Left lung (tissue), 10 donors: ENCODE data around the gene WNT5A. TPM values are rescaled to one million over a fixed set of nuclear protein-coding genes. Genes with fewer than 3 reads are reported as not detected.

Experiments used
- ATAC-seq: fragments of 200-7000 bp; cut with Tn5 transposase; one replicate; pipeline ENCODE4 v1.9.1; 2020; ENCODE audit warnings: moderate library complexity
- DNase-seq, 4 donors: peaks; one replicate each; pipeline ENCODE4 v3.0.0-alpha.2; 2013 to 2020
- H3K27ac ChIP-seq, 2 donors: fragments of 200-600 bp; sonication (generic) in 1 of 2; one replicate each; pipeline versions ENCODE4 v1.5.0 to v1.8.0; 2020 to 2021
- H3K27me3 ChIP-seq, 2 donors: fragments of 200-600 bp; sonication (generic) in 1 of 2; one replicate each; pipeline versions ENCODE4 v1.5.0 to v1.8.0; 2020 to 2021
- H3K36me3 ChIP-seq, 2 donors: fragments of 200-600 bp; sonication (generic) in 1 of 2; one replicate each; pipeline versions ENCODE4 v1.5.0 to v1.8.0; 2020 to 2021
- H3K4me1 ChIP-seq, 2 donors: fragments of 200-600 bp; one replicate each; pipeline ENCODE4 v1.8.0; 2021
- H3K4me3 ChIP-seq, 2 donors: fragments of 200-600 bp; sonication (generic) in 1 of 2; one replicate each; pipeline versions ENCODE4 v1.5.0 to v1.8.0; 2020 to 2021; ENCODE audit warnings: mild to moderate bottlenecking in 1 of 2
- H3K9me3 ChIP-seq, 2 donors: fragments of 200-600 bp; sonication (generic) in 1 of 2; one replicate each; pipeline versions ENCODE4 v1.5.0 to v1.8.0; 2020 to 2021
- CTCF ChIP-seq, 2 donors: fragments of 200-600 bp; sonication (generic) in 1 of 2; IDR thresholded peaks; one replicate each; pipeline versions ENCODE4 v1.5.0 to v1.8.0; 2021; ENCODE audit warnings: antibody characterized with exemption in 2 of 2
- intact Hi-C, 2 donors: fragments of 100-400 bp; cut with DNase I; formaldehyde crosslinking; loops; one replicate each; pipeline versions ENCODE4 v1.11.2 to v1.14.2; 2022
- polyA plus RNA-seq, 6 donors: library from polyadenylated mRNA; unstranded; fragments of 120-200 nt; gene quantifications; one replicate each; pipeline ENCODE4 v1.2.1, GENCODE V29; 2013; ENCODE audit not compliant: insufficient read length in 6 of 6
- total RNA-seq, 2 donors: library from RNA; stranded (reverse); fragmentation: NEBNext Ultra II Directional; extraction: Animal tissue kit (Norgen Biotek cat#: 25700); gene quantifications; one replicate each; pipeline ENCODE4 v1.2.1, GENCODE V29; 2021
- donor health status: DM: no; HTN: yes; CAD: no.
- donor health status: DM: no; HTN: no; CAD: no.

The WNT5A gene
- total and polyA plus RNA-seq, 8 donors: 11.1 to 27.0 (median 19.2) TPM

- DNase-seq (peak in 1 of 4 donors; percentile 78), ATAC-seq (no peak)
- Histone ChIP-seq H3K27ac (no peak overlapping the region), H3K4me3 (no peak overlapping the region), H3K27me3 (no peaks in the 10 kb centered on the region), H3K36me3 (peaks cover 0 to 4% of the 10 kb centered on the region in 2 donors), H3K9me3 (no peaks in the 10 kb centered on the region), H3K4me1 (no peaks in the 10 kb centered on the region)
- intact Hi-C loops: no loop called here
- TF ChIP-seq CTCF (IDR thresholded peaks at IDR 0.05): no peak
Observed at GRCh38 chr3:55469957-55470526, 17.1 kb downstream of the WNT5A start.

GRCh38 chr3:55468251-55468650 lies 18.9 kb downstream of the WNT5A start:
- Histone ChIP-seq H3K27me3 (no peaks in the 10 kb centered on the region), H3K27ac (no peak overlapping the region), H3K4me1 (no peaks in the 10 kb centered on the region), H3K36me3 (peaks cover 0 to 4% of the 10 kb centered on the region in 2 donors), H3K4me3 (no peak overlapping the region), H3K9me3 (no peaks in the 10 kb centered on the region)
- no peak for ATAC-seq
- DNase-seq: no peak
- no peak for TF ChIP-seq CTCF (IDR thresholded peaks at IDR 0.05)
- intact Hi-C loops: no loop called here

- intact Hi-C loops: no loop called here
- ATAC-seq: no peak
- H3K36me3 ChIP-seq: peaks cover 0 to 4% of the 10 kb centered on the region in 2 donors
- TF ChIP-seq CTCF (IDR thresholded peaks at IDR 0.05): no peak
- DNase-seq: no peak
- no peak overlapping the region for H3K4me3 ChIP-seq
- H3K9me3 ChIP-seq: no peaks in the 10 kb centered on the region
- H3K27ac ChIP-seq: no peak overlapping the region
- no peaks in the 10 kb centered on the region for H3K27me3 ChIP-seq
- no peaks in the 10 kb centered on the region for H3K4me1 ChIP-seq
Observed at GRCh38 chr3:55467099-55467498, 20.0 kb downstream of the WNT5A start.

GRCh38 chr3:55466526-55466925 lies 20.6 kb downstream of the WNT5A start:
- intact Hi-C loops: no loop called here
- H3K36me3 ChIP-seq: peaks cover 0 to 4% of the 10 kb centered on the region in 2 donors
- ATAC-seq: no peak
- H3K27me3 ChIP-seq: no peaks in the 10 kb centered on the region
- no peak for TF ChIP-seq CTCF (IDR thresholded peaks at IDR 0.05)
- H3K9me3 ChIP-seq: no peaks in the 10 kb centered on the region
- H3K27ac ChIP-seq: no peak overlapping the region
- no peaks in the 10 kb centered on the region for H3K4me1 ChIP-seq
- DNase-seq: no peak
- H3K4me3 ChIP-seq: no peak overlapping the region

GRCh38 chr3:55461896-55462295 lies 25.2 kb downstream of the WNT5A start:
- DNase-seq (no peak), ATAC-seq (no peak)
- H3K36me3 ChIP-seq: no peaks in the 10 kb centered on the region
- no peaks in the 10 kb centered on the region for H3K9me3 ChIP-seq
- no peak for TF ChIP-seq CTCF (IDR thresholded peaks at IDR 0.05)
- no peaks in the 10 kb centered on the region for H3K4me1 ChIP-seq
- H3K4me3 ChIP-seq: no peak overlapping the region
- no peak overlapping the region for H3K27ac ChIP-seq
- no peaks in the 10 kb centered on the region for H3K27me3 ChIP-seq
- intact Hi-C loops: no loop called here
